ENCODE data around the gene SUGP1.

Gene SUGP1, protein sequence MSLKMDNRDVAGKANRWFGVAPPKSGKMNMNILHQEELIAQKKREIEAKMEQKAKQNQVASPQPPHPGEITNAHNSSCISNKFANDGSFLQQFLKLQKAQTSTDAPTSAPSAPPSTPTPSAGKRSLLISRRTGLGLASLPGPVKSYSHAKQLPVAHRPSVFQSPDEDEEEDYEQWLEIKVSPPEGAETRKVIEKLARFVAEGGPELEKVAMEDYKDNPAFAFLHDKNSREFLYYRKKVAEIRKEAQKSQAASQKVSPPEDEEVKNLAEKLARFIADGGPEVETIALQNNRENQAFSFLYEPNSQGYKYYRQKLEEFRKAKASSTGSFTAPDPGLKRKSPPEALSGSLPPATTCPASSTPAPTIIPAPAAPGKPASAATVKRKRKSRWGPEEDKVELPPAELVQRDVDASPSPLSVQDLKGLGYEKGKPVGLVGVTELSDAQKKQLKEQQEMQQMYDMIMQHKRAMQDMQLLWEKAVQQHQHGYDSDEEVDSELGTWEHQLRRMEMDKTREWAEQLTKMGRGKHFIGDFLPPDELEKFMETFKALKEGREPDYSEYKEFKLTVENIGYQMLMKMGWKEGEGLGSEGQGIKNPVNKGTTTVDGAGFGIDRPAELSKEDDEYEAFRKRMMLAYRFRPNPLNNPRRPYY

GRCh38 chr19:19320361-19321140 is at the start of gene SUGP1, which contains the start of gene MAU2:
SUGP1 (minus strand) TSS chr19:19320509; CDS start chr19:19320496, 13 bp downstream.
MAU2 (plus strand) TSS chr19:19320829; CDS start chr19:19320860, 31 bp downstream.
- peak; percentile 91 for DNase-seq (ENCODE audit: low spot score)
- H3K27ac ChIP-seq = peak within 1 kb of the TSS; percentile 88 to 93
- TF ChIP-seq, protein P1, sequence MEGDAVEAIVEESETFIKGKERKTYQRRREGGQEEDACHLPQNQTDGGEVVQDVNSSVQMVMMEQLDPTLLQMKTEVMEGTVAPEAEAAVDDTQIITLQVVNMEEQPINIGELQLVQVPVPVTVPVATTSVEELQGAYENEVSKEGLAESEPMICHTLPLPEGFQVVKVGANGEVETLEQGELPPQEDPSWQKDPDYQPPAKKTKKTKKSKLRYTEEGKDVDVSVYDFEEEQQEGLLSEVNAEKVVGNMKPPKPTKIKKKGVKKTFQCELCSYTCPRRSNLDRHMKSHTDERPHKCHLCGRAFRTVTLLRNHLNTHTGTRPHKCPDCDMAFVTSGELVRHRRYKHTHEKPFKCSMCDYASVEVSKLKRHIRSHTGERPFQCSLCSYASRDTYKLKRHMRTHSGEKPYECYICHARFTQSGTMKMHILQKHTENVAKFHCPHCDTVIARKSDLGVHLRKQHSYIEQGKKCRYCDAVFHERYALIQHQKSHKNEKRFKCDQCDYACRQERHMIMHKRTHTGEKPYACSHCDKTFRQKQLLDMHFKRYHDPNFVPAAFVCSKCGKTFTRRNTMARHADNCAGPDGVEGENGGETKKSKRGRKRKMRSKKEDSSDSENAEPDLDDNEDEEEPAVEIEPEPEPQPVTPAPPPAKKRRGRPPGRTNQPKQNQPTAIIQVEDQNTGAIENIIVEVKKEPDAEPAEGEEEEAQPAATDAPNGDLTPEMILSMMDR (IDR thresholded peaks at IDR 0.05) = peak; percentile 18
- H3K4me3 ChIP-seq = peak within 1 kb of the TSS; percentile 86

- H3K4me3 ChIP-seq = no peak overlapping the region
- H3K27ac ChIP-seq = no peak overlapping the region
- TF ChIP-seq, protein P1 (IDR thresholded peaks at IDR 0.05) = no peak
- DNase-seq (ENCODE audit: low spot score) = no peak
These were observed 47.8 kb upstream of the SUGP1 start for GRCh38 chr19:19368087-19368486.

DNA sequence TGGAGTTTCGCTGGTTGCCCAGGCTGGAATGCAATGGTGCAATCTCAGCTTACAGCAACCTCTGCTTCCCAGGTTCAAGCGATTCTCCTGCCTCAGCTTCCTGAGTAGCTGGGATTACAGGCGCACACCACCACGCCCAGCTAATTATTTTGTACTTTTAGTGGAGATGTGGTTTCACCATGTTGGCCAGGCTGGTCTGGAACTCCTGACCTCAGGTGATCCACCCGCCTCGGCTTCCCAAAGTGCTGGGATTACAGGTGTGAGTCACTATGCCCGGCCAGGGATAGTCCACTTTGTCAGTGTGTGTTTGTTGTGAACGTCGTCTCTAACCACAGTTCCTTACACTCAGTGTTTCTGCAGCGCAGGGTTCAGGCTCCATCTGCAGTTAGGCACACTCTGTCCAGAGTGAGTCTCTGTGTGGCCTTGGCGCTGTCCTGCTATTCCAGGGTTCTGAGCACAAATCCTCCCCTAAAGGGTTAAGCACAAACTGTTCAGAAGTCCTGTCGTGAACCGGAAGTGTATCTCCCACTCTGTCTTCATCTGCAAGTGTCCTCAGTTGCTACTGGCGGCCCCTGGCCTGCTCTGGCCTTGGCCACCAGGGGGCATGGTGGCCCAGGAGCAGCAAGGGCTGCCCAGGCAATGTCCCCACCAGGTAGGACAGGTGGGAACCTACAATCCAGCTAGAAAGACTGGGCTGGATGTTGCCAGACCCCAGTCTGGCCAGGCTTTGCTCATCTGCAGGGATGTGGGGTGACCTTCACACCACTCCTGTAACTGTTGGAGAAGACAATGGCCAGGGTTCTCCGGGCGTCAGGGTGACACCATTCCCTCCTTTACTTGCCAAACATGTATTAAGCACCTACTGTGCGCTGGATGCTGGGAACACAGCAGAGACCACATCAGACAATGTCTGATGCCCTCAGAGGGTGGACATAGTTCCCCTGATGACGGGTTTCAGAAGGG is 46.4 kb upstream of the SUGP1 start:
- TF ChIP-seq, protein P1 (IDR thresholded peaks at IDR 0.05) = peak; percentile 88
- DNase-seq (ENCODE audit: low spot score) = no peak
- Histone ChIP-seq H3K4me3 (no peak overlapping the region), H3K27ac (no peak overlapping the region)

DNA sequence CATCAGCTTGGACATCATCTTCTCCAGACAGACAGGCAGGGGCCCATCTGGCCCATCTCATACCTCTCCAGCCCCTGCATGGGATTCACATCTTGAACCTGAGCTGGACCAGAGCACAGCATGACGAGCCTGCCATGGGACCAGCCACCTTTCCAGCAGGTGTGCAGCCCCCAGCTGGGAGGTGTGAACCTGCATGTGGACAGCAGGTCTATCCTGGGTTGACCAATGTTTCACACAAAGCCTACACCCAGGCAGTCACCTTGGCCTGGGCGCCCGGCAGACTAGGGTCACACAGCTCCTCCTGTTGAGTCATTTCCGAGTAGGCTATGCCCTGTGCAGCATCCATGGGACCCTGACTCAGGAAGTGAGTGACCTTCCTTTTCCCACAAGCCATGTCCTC is 41.8 kb upstream of the SUGP1 start:
- no peak for DNase-seq (ENCODE audit: low spot score)
- no peak overlapping the region for H3K4me3 ChIP-seq
- TF ChIP-seq, protein P1 (IDR thresholded peaks at IDR 0.05) = no peak
- H3K27ac ChIP-seq = peak overlapping the region in 1 of 2 donors; percentile 13

DNA sequence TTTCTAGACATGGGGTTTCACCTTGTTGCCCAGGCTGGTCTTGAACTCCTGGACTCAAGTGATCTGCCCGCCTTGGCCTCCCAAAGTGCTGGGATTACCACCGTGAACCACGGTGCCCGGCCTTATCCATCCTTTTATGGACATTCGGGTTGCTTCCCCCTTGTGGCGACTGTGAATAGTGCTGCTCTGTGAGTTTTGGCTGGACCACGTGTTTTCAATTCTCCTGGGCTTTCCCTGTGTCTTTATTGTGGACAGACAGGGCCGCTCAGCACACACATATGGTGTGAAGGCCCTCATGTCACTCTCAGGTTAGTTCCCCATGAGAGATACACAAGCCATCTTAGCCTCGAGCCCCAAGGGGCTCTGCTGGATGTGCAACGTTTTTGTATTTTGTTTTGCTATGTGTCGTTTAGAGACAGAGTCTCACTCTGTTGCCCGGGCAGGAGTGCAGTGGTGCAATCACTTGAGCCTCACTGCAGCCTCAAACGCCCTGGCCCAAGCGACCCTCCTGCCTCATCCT is 40.8 kb upstream of the SUGP1 start:
- H3K27ac ChIP-seq = peak overlapping the region in 1 of 2 donors; percentile 20

More for the DNA sequence above, 40.8 kb upstream of the SUGP1 start:
- peak overlapping the region; percentile 13 for H3K4me3 ChIP-seq
- TF ChIP-seq, protein P1 (IDR thresholded peaks at IDR 0.05) = peak; percentile 78
- peak; percentile 84 for DNase-seq (ENCODE audit: low spot score)

All from coronary artery (tissue), 2 donors.